HEK293 (cell line): Measurements from ENCODE around the gene CORO1C.

Experiments used
- CTCF ChIA-PET: fragments of 350-600 bp; formaldehyde crosslinking; extraction: SDS; loops from one replicate; lab custom pipeline; 2021; ENCODE audit warnings: antibody characterized with exemption; lab: Yijun Ruan, JAX
- POLR2A ChIA-PET: fragments of 300-600 bp; formaldehyde crosslinking; extraction: SDS; loops from one replicate; lab custom pipeline; 2020; ENCODE audit warnings: antibody characterized with exemption, inconsistent platforms; lab: Yijun Ruan, JAX
- H3K27ac ChIP-seq: fragments of 200-500 bp; sonication (Bioruptor generic); 2 replicates; pipeline ENCODE4 v1.5.1; 2014; ENCODE audit warnings: low read depth, low read length, control low read depth, inconsistent platforms; ENCODE audit errors: extremely low read depth
- H3K36me3 ChIP-seq, 2 experiments: fragments of 200-500 bp in 1 of 2; sonication (Bioruptor generic) in 1 of 2; 1 replicate in 1 of 2; 2 replicates in 1 of 2; pipeline ENCODE4 v1.5.1; 2014 to 2017; ENCODE audit warnings: inconsistent platforms in 2 of 2, low read length in 2 of 2; ENCODE audit not compliant: control insufficient read depth in 2 of 2, insufficient read depth in 1 of 2
- H3K4me1 ChIP-seq: fragments of 200-500 bp; sonication (Bioruptor generic); 2 replicates; pipeline ENCODE4 v1.5.1; 2014; ENCODE audit warnings: mild to moderate bottlenecking, low read length, inconsistent platforms; ENCODE audit not compliant: control insufficient read depth, insufficient read depth
- H3K4me3 ChIP-seq: 2 replicates; pipeline ENCODE4 v1.5.1; 2011; ENCODE audit warnings: low read depth, mild to moderate bottlenecking, control low read depth, low read length, moderate library complexity
- H3K9me3 ChIP-seq: fragments of 200-500 bp; sonication (Bioruptor generic); 2 replicates; pipeline ENCODE4 v1.5.1; 2014; ENCODE audit warnings: low read depth, low read length, inconsistent platforms; ENCODE audit not compliant: control insufficient read depth, insufficient read depth
- HOXA7 ChIP-seq: sonication (generic); formaldehyde crosslinking; IDR thresholded peaks from 2 replicates; pipeline ENCODE4 v1.8.1; 2022; ENCODE audit warnings: missing genetic modification reagents, borderline replicate concordance
- MYNN ChIP-seq: fragments of 450-650 bp; formaldehyde crosslinking; IDR thresholded peaks from 2 replicates; pipeline ENCODE4 v1.5.1; 2016; ENCODE audit warnings: missing biosample characterization, missing genetic modification characterization, borderline replicate concordance
- PATZ1 ChIP-seq: fragments of 450-650 bp; formaldehyde crosslinking; IDR thresholded peaks from 2 replicates; pipeline ENCODE4 v1.5.1; 2016; ENCODE audit warnings: missing biosample characterization, missing genetic modification characterization
- PRDM1 ChIP-seq: fragments of 450-650 bp; formaldehyde crosslinking; IDR thresholded peaks from 2 replicates; pipeline ENCODE4; 2016; ENCODE audit warnings: missing biosample characterization, missing genetic modification characterization
- PRDM6 ChIP-seq: fragments of 450-650 bp; formaldehyde crosslinking; IDR thresholded peaks from 2 replicates; pipeline ENCODE4 v1.5.1; 2017; ENCODE audit warnings: missing biosample characterization, missing genetic modification characterization
- SCRT2 ChIP-seq: fragments of 450-650 bp; formaldehyde crosslinking; IDR thresholded peaks from 2 replicates; pipeline ENCODE4 v1.5.1; 2016; ENCODE audit warnings: missing biosample characterization, missing genetic modification characterization
- ZBTB17 ChIP-seq: fragments of 450-650 bp; formaldehyde crosslinking; IDR thresholded peaks from 2 replicates; pipeline ENCODE4 v1.5.1; 2016; ENCODE audit warnings: missing biosample characterization, missing genetic modification characterization
- ZNF175 ChIP-seq: fragments of 450-650 bp; formaldehyde crosslinking; IDR thresholded peaks from 2 replicates; pipeline ENCODE4 v1.5.1; 2016; ENCODE audit warnings: missing biosample characterization, missing genetic modification characterization
- ZNF214 ChIP-seq: fragments of 450-650 bp; formaldehyde crosslinking; IDR thresholded peaks from 2 replicates; pipeline ENCODE4 v1.5.1; 2017; ENCODE audit warnings: missing biosample characterization, mild to moderate bottlenecking, missing genetic modification characterization, borderline replicate concordance
- ZNF239 ChIP-seq: fragments of 450-650 bp; formaldehyde crosslinking; IDR thresholded peaks from 2 replicates; pipeline ENCODE4 v1.5.1; 2016; ENCODE audit warnings: missing biosample characterization, missing genetic modification characterization
- ZNF354C ChIP-seq: fragments of 450-650 bp; formaldehyde crosslinking; IDR thresholded peaks from 2 replicates; pipeline ENCODE4 v1.5.1; 2016; ENCODE audit warnings: missing biosample characterization, missing genetic modification characterization, low read depth, borderline replicate concordance
- ZNF600 ChIP-seq: fragments of 450-650 bp; formaldehyde crosslinking; IDR thresholded peaks from 2 replicates; pipeline ENCODE4 v1.5.1; 2016; ENCODE audit warnings: missing biosample characterization, missing genetic modification characterization
- ZNF629 ChIP-seq: fragments of 450-650 bp; formaldehyde crosslinking; IDR thresholded peaks from 2 replicates; pipeline ENCODE4 v1.5.1; 2017; ENCODE audit warnings: missing biosample characterization, missing genetic modification characterization
- ZNF658 ChIP-seq: fragments of 450-650 bp; formaldehyde crosslinking; IDR thresholded peaks from 2 replicates; pipeline ENCODE4; 2016; ENCODE audit warnings: missing biosample characterization, missing genetic modification characterization
- ZNF747 ChIP-seq: fragments of 450-650 bp; formaldehyde crosslinking; IDR thresholded peaks from 2 replicates; pipeline ENCODE4 v1.5.1; 2016; ENCODE audit warnings: missing biosample characterization, missing genetic modification characterization
- ZSCAN16 ChIP-seq: fragments of 450-650 bp; formaldehyde crosslinking; IDR thresholded peaks from 2 replicates; pipeline ENCODE4 v1.5.1; 2016; ENCODE audit warnings: missing biosample characterization, missing genetic modification characterization
- TF ChIP-seq, protein P1 (sequence below): fragments of 450-650 bp; formaldehyde crosslinking; IDR thresholded peaks from 2 replicates; pipeline ENCODE4 v1.5.1; 2016; ENCODE audit warnings: missing biosample characterization, missing genetic modification characterization
- TF ChIP-seq, protein P2 (sequence below): fragments of 450-650 bp; formaldehyde crosslinking; IDR thresholded peaks from 2 replicates; pipeline ENCODE4 v1.5.1; 2016; ENCODE audit warnings: missing biosample characterization, missing genetic modification characterization

The CORO1C gene

DNA sequence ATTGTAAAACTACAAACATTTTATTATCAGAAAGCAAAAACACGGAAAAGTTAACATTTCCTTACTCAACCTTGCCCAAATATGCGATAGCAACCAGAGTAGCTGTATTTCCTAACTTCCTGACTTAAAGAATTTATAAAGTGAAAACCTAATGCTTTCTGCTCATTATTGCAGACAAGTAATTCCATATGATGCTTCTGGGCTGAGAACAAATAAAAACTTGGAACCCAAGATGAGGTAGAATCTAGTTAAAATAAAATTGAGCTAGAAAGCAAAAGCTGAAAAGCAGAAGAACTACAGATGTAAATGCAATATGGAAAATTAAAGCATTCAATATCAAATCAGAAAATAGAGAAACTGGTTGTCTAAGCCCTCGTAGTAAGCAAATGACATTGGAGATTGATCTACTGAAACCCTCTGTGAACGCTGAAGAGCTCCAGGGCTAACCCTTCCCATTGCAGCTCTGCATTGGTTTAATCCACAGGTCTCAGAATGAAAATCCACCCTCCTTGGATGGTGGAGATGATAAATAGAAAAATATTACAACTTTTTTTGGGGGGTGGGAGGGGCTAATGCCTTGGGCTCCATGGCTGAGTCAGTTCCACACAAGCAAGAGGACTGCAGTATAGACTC, 40.7 kb downstream of the CORO1C start:
- H3K4me1 ChIP-seq = peaks cover 35% of the 10 kb centered on the region
- H3K9me3 ChIP-seq = no peaks in the 10 kb centered on the region
- POLR2A ChIA-PET = interaction anchor here (0.7 to 2.2 kb wide), 3 partner anchors 32 to 194 kb away, joined by 3 to 20 read pairs (median 3); no protein-coding TSS in a partner anchor
- TF ChIP-seq ZNF747 (tag by site-specific recombination) = no peak
- no peak for TF ChIP-seq ZSCAN16
- TF ChIP-seq, protein P1, sequence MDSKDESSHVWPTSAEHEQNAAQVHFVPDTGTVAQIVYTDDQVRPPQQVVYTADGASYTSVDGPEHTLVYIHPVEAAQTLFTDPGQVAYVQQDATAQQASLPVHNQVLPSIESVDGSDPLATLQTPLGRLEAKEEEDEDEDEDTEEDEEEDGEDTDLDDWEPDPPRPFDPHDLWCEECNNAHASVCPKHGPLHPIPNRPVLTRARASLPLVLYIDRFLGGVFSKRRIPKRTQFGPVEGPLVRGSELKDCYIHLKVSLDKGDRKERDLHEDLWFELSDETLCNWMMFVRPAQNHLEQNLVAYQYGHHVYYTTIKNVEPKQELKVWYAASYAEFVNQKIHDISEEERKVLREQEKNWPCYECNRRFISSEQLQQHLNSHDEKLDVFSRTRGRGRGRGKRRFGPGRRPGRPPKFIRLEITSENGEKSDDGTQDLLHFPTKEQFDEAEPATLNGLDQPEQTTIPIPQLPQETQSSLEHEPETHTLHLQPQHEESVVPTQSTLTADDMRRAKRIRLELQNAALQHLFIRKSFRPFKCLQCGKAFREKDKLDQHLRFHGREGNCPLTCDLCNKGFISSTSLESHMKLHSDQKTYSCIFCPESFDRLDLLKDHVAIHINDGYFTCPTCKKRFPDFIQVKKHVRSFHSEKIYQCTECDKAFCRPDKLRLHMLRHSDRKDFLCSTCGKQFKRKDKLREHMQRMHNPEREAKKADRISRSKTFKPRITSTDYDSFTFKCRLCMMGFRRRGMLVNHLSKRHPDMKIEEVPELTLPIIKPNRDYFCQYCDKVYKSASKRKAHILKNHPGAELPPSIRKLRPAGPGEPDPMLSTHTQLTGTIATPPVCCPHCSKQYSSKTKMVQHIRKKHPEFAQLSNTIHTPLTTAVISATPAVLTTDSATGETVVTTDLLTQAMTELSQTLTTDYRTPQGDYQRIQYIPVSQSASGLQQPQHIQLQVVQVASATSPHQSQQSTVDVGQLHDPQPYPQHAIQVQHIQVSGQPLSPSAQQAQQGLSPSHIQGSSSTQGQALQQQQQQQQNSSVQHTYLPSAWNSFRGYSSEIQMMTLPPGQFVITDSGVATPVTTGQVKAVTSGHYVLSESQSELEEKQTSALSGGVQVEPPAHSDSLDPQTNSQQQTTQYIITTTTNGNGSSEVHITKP = peak; percentile 87
- H3K27ac ChIP-seq = peak overlapping the region; percentile 78
- peaks cover 0 to 7% of the 10 kb centered on the region in 2 experiments; a peak in 2 of 3 replicates for H3K36me3 ChIP-seq
- no peak overlapping the region for H3K4me3 ChIP-seq
- CTCF ChIA-PET = interaction anchor here (0.6 to 2.2 kb wide), 5 partner anchors 9 to 260 kb away, joined by 3 to 18 read pairs (median 4); partner anchors contain the start of gene CORO1C

DNA sequence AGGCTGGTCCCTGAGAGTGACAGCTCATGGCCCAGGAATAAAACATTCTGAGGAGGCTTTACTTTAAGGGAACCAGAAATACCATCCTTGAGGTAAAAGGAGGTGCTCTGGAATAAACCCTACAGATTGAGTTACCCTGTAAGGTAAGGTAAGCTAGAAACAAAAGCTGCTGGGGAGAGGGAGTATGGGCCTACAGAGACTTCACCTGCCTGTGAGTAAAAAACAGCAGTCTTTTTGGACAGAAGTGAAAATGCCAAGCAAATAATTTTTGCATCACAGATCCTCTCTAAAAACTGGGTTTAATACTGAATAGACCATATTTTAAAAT, 41.2 kb downstream of the CORO1C start:
- no peak for TF ChIP-seq ZNF214 (tag by site-specific recombination)
- peak; percentile 58 for TF ChIP-seq ZNF600 (tag by site-specific recombination)
- no peaks in the 10 kb centered on the region for H3K9me3 ChIP-seq
- CTCF ChIA-PET = interaction anchor here (0.8 to 2.2 kb wide), 4 partner anchors 25 to 261 kb away, joined by 3 to 18 read pairs (median 6); partner anchors contain the start of gene CORO1C
- H3K36me3 ChIP-seq = peaks cover 0 to 3% of the 10 kb centered on the region in 2 experiments; a peak in 2 of 3 replicates
- peak overlapping the region; percentile 37 for H3K27ac ChIP-seq
- no peak overlapping the region for H3K4me3 ChIP-seq
- peaks cover 40% of the 10 kb centered on the region for H3K4me1 ChIP-seq
- POLR2A ChIA-PET = interaction anchor here (0.7 to 2.2 kb wide), 3 partner anchors 33 to 194 kb away, joined by 3 to 20 read pairs (median 3); no protein-coding TSS in a partner anchor

- ChIA-PET CTCF (interaction anchor here (0.7 to 2.2 kb wide), 5 partner anchors 10 to 261 kb away, joined by 3 to 18 read pairs (median 5); no protein-coding TSS in a partner anchor), POLR2A (interaction anchor here (1.2 to 2.2 kb wide), 3 partner anchors 33 to 41 kb away, joined by 3 to 20 read pairs (median 4); no protein-coding TSS in a partner anchor)
- H3K4me3 ChIP-seq = no peak overlapping the region
- no peaks in the 10 kb centered on the region for H3K9me3 ChIP-seq
- peaks cover 41% of the 10 kb centered on the region for H3K4me1 ChIP-seq
- H3K27ac ChIP-seq = peak overlapping the region; percentile 37
- H3K36me3 ChIP-seq = no peaks in the 10 kb centered on the region; a peak in 1 of 3 replicates
- TF ChIP-seq ZBTB17 (peak; percentile 92), HOXA7 (no peak), ZNF658 (no peak), ZNF239 (tag by site-specific recombination) (no peak), MYNN (tag by site-specific recombination) (no peak), PATZ1 (tag by site-specific recombination) (peak; percentile 35; the same call in 1 of the 2 replicates), ZNF629 (tag by site-specific recombination) (peak; percentile 26; the same call in 1 of the 2 replicates), ZNF175 (tag by site-specific recombination) (no peak), PRDM1 (tag by site-specific recombination) (peak; percentile 32; the same call in 1 of the 2 replicates), ZNF354C (tag by site-specific recombination) (no peak), SCRT2 (tag by site-specific recombination) (no peak), PRDM6 (tag by site-specific recombination) (peak; percentile 98), ZNF600 (tag by site-specific recombination) (peak; percentile 93)
- TF ChIP-seq, protein P2, sequence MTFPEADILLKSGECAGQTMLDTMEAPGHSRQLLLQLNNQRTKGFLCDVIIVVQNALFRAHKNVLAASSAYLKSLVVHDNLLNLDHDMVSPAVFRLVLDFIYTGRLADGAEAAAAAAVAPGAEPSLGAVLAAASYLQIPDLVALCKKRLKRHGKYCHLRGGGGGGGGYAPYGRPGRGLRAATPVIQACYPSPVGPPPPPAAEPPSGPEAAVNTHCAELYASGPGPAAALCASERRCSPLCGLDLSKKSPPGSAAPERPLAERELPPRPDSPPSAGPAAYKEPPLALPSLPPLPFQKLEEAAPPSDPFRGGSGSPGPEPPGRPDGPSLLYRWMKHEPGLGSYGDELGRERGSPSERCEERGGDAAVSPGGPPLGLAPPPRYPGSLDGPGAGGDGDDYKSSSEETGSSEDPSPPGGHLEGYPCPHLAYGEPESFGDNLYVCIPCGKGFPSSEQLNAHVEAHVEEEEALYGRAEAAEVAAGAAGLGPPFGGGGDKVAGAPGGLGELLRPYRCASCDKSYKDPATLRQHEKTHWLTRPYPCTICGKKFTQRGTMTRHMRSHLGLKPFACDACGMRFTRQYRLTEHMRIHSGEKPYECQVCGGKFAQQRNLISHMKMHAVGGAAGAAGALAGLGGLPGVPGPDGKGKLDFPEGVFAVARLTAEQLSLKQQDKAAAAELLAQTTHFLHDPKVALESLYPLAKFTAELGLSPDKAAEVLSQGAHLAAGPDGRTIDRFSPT = no peak
These were observed 41.8 kb downstream of the CORO1C start for GRCh38 chr12:108689314-108690190.
